HL-60/S4 treated with retinoic acid at 250 ng/mL for 4 days and 3 days (cell line): ENCODE data around the gene AGPAT2.

Experiments
- in situ Hi-C: fragments of 300-500 bp; cut with MboI; formaldehyde crosslinking; loops from 2 replicates; pipeline ENCODE4 v1.7.0; 2022; ENCODE audit warnings: low sequenced_read_pairs

The AGPAT2 gene

DNA sequence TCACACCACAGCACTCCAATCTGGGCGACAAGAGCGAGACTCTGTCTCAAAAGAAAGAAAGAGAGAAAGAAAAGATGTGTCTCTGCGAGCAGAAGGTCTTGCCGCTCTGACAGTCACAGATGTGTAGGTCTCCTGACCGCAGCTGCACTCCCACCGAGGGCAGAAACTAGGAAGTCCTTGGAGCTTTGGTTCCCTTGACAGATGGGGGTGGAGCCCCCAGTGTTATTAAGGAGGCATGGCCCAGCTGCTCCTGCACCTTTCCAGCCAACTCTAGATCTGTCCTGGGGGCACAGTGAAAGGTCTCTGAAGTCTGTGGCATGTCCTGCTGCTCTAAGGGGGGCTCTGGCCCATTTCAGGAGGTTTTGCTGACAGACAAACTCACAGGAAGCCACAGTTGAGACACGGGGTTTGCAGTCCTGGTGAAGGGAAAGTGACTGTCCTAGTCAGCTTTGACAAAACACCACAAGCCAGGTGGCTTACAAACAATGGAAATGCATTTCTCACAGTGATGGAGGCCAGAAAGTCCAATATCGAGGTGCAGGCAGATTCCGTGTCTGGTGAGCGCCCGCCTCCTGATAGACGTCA, 16.1 kb upstream of the AGPAT2 start:
- in situ Hi-C loops: no loop called here

DNA sequence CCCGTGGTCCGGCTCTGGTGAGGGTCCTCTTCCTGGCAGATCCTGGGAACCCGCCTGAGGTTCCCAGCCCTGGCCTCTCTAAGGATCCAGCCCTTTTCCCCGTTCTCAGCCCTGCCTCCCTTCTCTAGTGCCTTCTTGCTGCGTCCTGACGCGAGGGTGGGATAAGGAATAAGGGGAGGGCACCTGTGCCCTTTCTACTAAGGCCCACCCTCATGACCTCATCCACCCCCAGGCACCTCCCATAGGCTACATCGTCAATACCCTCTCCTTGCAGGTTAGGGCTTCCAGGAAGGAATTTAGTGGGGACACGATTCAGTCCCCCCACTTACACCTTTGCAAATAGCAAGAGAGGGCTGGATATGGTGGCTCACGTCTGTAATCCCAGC, 14.4 kb upstream of the AGPAT2 start:
- in situ Hi-C loops: no loop called here

DNA sequence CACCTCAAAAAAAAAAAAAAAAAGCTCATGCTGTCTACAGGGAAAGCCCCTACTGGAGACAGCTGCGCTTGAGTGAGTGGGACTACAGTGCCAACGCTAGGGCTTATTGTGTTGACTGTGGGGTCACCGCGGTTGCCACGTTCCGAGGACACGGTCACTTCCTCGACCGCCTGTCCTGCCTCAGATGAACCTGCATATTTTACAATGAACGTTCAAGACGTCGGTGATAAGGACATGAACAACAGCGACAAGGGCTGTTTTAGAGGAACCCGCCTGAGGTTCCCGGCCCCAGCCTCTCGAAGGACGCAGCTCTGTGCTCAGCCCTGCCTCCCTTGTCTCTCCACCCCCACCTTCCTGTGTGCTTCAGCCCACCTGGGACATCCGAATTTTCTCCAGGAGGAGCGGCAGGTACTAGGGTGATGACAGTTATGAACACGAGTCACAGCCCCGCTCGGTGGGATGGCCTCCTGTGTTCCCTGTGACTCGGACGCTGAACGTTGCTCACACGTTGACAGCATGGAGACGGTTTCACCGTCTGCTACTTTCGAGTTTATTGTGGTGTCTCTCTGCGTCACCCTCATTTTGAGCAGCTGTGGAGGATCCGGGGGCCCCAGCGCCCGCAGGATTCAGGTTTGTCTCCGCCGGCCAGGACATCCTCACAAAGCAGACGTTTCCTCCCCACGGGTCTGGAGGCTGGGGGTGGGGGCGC, 13.9 kb upstream of the AGPAT2 start:
- in situ Hi-C loops: no loop called here

DNA sequence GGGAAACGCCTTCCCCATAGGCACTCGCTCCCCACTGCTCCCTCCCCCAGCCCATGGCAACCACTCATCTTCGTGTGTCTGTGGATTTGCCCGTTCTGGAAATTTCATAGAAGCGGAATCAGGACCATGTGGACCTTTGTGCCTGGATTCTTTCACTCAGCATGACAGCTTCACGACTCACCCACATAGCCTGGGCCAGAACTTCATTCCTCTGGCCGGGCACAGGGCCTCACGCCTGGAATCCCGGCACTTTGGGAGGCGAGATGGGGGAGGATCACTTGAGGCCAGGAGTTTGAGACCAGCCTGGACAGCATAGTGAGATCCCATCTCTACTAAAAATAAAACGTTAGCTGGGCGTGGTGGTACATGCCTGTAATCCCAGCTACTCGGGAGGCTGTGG, 13.0 kb upstream of the AGPAT2 start:
- in situ Hi-C loops: no loop called here

DNA sequence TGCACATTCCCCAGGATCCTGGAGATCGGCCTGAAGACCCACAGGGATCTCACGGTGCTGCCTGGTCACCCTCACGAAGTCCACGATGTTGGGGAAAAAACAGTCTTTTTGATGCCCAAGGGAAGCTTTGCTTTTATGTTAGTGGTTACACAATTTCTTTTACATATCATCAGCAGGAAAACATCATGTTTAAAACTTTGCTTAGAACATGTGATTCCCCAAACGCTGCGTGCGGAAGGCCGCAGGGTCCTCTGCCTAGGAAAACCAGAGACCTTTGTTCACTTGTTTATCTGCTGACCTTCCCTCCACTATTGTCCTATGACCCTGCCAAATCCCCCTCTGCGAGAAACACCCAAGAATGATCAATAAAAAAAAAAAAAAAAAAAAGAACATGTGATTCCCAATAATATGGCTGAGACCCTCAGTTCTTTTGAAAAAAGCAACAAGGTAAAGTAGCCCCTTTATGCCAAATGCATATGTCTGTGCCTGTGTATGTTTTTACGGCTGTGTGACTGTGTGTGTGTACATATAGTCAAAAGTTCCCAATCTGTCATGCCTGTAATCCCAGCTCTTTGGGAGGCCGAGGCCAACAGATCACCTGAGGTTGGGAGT, 11.5 kb upstream of the AGPAT2 start:
- in situ Hi-C loops: no loop called here

DNA sequence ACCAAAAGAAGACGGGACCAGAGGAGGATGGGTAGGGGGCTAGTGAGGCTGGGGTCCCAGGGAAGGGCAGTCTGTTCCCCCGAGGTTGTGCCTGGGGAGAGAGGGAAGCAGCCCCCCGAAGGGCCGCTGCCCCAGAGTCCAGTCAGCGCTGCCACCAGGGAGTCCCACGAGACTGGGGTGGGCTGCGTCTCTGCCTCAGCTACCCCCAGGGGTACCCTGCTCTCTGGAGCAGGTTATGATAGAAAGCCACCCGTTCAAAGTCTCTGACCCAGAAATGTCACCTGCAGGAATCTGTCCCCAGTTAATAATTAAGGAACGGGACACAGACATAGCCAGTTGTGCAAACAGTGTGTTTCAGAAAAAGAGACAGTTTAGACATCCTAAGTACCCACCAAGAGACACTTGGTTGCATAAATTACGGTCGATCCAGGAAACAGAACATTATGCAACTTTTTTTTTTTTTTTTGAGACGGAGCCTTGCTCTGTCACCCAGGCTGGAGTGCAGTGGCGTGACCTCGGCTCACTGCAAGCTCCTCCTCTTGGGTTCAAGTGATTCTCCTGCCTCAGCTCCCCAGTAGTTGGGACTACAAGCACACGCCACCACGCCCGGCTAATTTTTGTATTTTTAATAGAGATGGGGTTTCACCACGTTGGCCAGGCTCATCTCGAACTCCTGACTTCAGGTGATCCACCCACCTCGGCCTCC, 10.7 kb upstream of the AGPAT2 start:
- in situ Hi-C loops: no loop called here

DNA sequence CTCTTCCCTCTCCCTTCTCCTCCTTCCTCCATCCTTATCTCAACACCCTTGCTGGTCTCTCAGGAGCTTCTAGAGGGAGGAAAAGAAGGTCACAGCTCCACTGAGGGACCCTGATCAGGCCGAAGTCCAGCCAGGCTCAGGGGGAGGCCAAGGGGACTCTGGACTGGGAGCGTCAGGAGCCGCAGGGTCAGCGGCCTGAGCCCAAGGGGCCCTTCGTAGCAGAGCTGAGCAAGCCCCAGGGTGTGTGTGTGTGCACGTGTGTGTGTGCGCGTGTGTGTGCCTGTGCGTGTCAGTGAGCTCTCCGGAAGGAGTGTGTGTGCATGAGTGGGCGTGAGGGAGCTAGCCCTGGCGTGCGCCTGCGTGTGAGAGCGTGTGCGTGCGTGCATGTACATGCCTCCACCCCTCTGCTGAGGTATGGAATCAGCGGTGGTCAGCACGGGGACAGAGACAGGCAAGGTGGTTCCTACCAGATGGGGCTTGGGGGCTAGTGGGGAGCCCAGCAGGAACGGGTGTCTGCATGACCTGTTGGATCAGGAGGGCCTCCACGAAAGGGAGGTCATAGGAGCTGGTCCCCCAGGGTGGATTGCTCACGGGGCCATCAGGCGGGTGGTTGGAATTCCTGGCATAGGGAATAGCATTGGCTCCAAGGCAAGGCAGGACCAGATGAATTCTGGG, 10.0 kb upstream of the AGPAT2 start:
- in situ Hi-C loops: no loop called here

DNA sequence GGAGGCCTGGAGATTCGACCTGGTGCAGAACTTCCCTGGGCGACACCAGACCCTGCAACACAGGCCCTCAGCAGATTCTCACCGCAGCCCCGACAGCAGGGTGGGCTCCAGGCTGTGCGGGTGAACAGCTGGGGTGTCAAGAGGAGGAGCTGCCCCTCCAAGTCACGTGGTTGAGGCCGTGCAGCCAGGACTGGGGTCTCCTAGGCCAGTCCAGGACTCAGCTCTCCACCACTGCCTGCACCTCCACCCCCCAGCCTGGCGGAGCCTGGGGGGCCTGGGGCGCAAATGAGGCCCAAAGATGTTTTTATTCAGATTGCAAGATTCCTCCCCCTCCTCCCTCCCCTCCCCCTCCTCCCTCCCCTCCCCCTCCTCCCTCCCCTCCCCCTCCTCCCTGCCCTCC, 9.2 kb upstream of the AGPAT2 start:
- in situ Hi-C loops: no loop called here

DNA sequence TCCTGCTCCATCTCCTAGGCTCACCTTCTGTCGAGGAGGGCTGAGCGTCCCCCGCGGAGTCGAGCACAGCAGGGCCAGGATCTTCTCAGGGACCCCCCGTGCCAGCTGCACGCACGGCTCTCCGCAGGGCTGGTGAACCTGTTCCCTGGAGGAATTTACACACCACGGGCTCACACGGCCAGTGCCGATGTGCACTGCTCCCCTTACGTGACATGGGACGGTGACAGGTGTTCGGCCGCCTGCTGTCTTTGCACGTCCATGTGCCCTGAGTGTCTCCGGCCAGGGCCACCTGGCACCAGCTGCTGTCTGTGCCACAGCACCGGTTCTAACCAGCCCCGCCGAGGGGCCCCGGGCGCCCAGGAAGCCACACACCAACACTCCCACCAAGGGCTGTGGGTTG, 8.7 kb upstream of the AGPAT2 start:
- in situ Hi-C loops: no loop called here

DNA sequence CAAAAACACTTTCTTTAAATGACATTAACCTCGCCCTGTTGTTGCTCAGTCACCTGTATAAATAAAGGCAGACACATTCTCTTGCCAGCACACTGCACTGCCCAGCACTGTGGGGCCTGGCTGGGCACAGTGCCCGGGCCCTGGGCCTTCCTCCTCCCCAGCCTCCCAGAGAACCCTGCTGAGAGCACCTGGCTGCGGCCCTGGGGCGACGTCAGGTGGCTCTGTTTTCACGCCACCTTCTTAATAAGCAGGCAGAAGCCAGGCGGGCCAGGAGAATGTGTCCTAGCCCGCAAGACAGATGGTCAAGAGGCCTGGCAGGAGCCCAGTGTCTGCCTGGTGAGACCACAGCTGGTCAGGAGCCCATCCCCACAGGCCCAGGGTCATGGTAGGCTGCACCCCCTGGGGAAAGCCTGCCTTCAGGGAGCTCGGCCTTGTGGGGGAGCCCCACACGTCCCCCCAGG, 8.2 kb upstream of the AGPAT2 start:
- in situ Hi-C loops: no loop called here

DNA sequence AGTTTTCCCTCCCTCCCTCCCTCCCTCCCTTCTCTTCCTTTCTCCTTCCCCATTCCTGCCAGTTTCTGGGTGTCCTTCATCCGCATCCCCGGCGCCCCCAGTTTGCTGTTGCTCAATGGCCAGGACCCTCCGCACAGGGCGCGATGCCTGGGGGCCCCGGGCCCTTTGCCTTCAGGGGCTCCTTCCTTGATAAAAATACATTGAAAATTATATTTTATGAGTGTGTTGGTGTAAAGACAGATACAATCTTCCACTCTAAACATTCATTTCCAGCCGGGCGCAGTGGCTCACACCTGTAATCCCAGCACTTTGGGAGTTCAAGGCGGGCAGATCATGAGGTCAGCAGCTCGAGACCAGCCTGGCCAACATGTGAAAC, 7.6 kb upstream of the AGPAT2 start:
- in situ Hi-C loops: no loop called here

DNA sequence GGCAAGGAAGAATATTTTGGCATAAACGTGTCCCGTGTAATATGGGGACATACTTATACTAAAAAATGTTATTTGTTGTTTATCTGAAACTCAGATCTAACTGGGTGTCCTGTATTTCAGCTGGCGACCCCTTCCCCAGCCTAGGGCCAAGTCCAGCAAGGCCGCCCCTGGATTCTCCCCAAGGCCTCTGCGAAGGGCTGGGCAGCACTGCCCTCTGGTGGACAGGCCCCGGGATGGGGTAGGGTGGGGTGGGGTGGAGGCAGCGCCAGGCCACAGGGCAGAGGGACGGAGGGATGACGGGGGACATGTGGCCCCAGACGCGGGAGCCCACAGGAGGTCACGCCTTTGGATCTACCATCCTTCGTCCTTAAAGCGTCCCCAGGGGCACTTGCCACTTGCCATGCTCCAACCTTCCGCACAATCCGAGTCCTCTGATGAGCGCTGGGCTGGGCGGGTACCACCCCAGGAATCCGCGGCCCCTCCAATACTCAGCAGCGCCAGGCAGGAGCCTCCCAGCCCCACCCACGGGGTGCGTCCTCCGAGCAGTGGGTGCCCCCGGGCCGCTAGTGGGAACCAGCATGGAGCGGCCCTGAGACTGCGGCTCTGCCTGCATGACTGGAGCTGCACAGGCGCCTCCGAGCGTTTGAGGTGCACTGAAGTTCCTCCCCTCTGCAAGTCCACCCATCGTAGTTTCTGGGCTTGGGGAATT, 7.1 kb upstream of the AGPAT2 start:
- in situ Hi-C loops: no loop called here

DNA sequence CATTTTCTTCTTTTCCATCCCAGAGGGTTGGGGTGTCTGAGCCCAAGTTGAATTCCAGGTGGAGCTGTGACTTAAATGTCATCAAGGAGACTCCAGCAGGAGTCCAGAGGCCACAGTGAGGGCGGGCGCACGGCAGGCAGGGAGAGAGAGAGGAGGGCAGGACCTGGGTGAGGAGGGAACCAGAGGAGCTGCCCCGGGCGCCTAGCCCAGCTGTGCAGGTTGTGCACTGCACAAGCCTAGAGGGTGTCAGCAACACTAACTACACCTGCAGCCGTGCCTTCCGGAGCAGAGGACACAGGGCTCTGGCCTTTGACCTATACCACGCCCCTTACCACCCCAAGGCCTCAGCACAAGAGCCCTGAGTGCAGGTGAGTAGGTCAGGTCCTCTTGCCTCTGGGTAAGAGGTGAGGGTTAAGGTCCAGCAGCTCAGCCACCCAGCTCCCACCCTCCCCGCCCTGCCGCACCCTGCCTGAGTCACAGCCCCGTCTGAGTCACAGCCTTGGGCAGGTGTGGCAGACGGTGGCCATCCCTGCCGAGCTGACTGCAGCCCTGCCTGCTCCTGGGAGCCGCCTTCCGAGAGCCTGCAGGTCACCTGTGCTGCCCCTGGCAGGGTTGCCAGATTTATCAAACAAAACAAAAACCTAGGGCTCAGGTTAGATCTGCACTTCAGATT, 6.4 kb upstream of the AGPAT2 start:
- in situ Hi-C loops: no loop called here

DNA sequence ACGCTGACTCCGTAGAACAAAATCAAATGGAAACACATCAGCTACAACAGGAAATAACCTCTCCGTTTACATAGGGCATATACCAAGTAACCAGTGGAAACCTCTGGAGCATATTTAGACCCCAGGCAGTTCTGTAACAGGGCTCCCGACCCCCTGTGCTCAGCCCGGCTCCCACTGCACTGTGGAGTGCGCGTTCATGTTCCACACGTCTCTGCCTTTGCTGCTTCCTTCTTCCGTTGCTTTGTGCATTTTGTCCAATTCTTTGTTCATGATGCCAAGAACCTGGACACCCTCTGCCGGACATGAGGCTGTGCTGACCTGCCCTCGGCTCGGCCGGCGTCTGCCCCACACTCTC, 5.9 kb upstream of the AGPAT2 start:
- in situ Hi-C loops: no loop called here

DNA sequence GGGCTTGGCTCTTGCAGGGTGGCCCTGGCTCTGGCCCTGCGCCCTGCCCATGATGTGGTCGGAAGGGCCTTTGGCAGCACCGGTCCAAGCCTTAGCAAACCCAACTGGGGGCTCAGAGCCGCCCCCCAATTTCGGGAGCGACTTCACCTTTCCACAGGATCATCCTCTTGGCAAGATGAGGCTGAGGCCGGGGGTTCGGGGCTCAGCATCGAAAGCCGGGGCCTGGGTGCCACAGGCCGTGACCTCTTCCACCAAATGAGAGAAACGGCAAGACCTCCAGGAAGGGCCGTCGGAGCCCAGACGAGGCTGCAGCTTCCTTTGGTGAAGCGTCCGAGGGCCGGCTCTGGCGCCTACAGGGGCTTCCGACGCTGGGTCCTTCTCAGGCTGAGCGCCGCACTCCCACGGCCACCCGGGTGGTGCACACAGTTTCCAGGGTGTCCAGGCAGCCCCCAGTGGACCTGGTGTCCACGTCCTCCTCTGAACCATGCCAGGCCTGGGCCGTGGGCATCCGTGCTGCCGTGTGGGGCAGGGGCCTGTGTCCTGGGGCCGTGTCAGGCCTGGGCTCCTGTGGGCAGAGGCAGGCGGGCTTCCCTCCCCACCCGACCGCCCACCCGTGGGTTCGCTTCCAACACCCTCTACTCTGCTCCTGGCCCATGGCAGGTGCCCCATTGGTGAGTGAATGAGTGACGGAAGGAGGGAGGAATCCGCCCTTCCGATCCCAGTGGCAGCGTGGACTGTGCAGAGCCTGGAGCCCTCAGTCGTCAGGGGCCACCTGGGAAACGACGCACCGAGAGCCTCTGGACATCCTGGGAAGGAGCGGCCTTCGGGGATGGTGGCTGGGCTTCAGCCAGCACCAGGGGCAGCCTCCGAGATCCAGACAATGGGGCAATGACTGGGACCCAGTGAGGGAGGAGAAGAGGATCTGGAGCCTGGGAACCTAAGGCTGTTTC, 5.2 kb upstream of the AGPAT2 start:
- in situ Hi-C loops: no loop called here

DNA sequence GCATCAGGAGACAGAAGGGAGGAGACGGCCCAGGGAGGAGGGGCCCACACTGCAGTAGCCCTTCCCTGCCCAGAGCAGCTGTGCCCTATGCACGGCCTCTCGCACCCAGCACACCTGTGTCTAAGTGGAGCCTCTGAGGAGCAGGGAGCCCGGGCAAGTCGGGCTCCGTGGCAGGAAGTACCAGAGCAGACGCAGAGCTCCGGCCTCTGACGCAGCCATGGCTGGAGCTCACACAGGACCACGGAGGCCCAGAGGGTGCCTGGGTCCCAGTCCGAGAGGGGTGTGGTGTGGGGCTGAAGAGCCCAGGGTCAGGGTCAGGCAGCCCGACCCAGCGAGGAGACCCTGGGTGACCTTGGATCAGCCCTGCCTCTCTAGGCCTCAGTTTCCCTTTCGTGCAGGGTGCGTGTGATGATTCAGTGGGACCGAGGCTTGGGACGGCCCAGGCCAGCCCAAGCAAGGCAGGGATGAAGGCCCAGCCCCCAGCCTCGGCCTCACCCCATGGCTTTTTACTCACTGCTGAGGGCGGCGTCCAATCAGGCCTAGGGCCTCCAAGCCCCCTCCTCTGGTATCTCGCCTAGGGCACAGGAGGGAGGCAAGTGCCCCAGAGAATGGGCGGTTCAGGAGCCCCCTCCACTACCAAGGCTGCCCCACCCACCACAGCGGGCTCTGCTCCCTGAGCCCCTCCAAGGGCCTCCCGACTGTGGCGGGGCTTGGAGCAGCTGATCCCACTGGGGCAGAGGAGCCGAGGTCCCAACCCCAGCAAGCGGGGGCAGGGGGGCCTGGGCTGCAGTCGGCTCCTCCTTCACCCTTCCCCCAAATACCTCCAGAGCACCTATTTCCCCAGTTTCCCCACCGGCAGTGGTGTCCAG, 4.3 kb upstream of the AGPAT2 start:
- in situ Hi-C loops: no loop called here

DNA sequence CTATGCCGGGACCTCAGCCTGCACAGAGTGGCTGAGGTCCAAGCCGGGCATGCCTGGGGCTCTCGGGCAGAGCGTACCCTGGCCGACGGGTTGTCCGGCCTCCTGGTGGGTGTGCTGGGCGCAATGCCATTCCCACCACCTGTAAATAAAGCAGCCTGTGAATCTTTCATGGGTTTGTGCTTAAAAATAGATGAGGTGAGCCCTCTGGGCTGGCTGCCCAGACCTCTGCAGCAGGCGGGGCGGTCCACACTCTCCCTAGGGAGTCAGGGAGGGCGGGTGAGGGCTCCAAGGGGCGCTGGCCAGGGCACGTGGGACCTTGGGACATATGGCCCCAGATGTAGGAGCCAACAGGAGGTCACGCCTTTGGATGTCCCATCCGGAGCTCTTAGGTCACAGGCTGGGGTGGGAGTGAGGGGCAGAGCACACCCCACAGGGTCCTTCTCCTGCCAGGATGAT, 3.6 kb upstream of the AGPAT2 start:
- in situ Hi-C loops: no loop called here

DNA sequence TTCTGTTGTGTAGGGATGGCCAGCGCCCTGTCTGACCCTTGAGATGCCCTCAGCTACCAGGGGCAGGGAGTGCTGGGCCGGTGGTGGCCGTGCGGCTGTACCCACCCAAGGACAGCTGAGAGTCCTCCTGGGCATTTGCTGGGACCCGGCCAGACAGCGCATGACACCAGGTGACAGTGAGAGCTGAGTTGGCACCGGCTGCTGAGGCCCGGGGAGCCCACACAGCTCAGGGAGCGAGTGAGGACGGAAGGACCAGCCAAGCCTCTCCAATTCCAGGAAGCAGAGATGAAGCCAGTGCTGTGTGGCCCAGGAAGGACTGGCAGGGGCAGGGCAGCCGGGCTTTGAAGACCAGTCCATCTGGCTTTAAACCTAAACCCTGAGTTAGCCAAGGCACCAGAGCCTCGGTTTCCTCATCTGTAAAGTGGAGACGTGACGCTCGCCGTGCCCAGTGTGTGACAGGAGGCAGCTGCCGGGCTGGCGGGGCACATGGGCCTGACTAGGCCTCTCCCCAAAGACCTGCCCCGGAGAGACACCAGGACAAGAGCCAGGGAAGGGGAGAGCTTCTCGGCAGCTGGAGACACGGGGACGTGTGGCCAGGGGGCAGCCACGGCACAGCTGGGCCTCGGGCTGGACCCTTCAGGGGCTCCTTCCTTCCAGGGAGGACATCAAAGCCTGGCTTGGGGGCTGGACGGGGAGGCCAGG, 3.0 kb upstream of the AGPAT2 start:
- in situ Hi-C loops: no loop called here
